ENCODE data around the gene GLT8D2.

The GLT8D2 gene

DNA sequence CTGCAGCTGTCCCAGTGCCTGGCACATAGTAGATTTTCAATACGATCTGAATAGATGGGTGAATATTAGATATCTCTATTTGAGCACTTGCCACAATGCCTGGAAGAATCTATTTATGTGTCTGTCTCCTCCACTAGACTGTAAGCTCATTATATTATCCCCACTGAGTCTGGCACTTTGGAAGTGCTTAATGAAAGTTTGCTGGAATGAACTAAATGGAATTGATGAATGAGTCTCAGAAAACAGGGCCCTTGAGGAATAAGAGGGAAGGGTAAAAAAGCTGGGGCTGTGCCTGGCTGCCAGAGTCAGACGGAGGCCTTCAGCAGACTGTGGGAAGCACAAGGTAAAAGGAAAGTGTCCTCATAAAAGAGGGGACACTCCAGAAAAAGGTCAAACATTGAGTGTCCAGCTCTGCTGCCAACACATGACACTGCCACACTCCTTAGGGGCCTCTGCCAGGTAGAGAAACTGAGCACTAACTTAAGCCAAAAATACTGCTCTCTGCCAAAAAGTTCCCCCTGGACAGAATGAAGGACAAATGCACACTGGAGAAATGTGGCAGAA lies 39.3 kb downstream of the GLT8D2 start:
- TF ChIP-seq CTCF (IDR thresholded peaks at IDR 0.05; ENCODE audit: extremely low read depth, insufficient read depth, missing control alignments), result no peak
- in situ Hi-C loops (cut with MboI; ENCODE audit: low pct_unique_long_range_greater_than_20kb, low sequenced_read_pairs, unreplicated experiment), result no loop called here
- DNase-seq (ENCODE audit: low spot score), result no peak

GRCh38 chr12:104010121-104010520 lies 39.9 kb downstream of the GLT8D2 start:
- DNase-seq (ENCODE audit: low spot score), result no peak
- TF ChIP-seq CTCF (IDR thresholded peaks at IDR 0.05; ENCODE audit: extremely low read depth, insufficient read depth, missing control alignments), result no peak
- in situ Hi-C loops (cut with MboI; ENCODE audit: low pct_unique_long_range_greater_than_20kb, low sequenced_read_pairs, unreplicated experiment), result no loop called here

GRCh38 chr12:104006929-104007328 lies 43.1 kb downstream of the GLT8D2 start:
- in situ Hi-C loops (cut with MboI; ENCODE audit: low pct_unique_long_range_greater_than_20kb, low sequenced_read_pairs, unreplicated experiment), result no loop called here
- TF ChIP-seq CTCF (IDR thresholded peaks at IDR 0.05; ENCODE audit: extremely low read depth, insufficient read depth, missing control alignments), result no peak
- no peak for DNase-seq (ENCODE audit: low spot score)

GRCh38 chr12:104003596-104003995 lies 46.4 kb downstream of the GLT8D2 start:
- in situ Hi-C loops (cut with MboI; ENCODE audit: low pct_unique_long_range_greater_than_20kb, low sequenced_read_pairs, unreplicated experiment), result no loop called here
- no peak for DNase-seq (ENCODE audit: low spot score)
- no peak for TF ChIP-seq CTCF (IDR thresholded peaks at IDR 0.05; ENCODE audit: extremely low read depth, insufficient read depth, missing control alignments)

DNA sequence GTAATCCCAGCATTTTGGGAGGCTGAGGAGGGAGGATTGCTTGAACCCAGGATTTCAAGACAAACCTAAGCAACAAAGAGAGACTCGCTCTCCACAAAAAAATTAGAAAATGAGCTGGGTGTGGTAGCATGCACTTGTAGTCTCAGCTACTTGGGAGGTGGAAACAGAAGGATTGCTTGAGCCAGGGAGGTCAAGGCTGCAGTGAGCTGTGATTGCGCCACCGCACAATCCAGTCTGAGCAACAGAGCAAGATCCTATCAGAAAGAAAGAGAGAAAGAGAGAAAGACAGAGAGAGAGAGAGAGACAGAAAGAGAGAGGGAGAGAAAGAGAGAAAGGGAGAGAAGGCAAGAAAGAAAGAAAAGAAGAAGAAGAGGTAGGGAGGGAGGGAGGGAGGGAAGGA lies 47.3 kb downstream of the GLT8D2 start:
- in situ Hi-C loops (cut with MboI; ENCODE audit: low pct_unique_long_range_greater_than_20kb, low sequenced_read_pairs, unreplicated experiment), result no loop called here
- no peak for TF ChIP-seq CTCF (IDR thresholded peaks at IDR 0.05; ENCODE audit: extremely low read depth, insufficient read depth, missing control alignments)
- no peak for DNase-seq (ENCODE audit: low spot score)

DNA sequence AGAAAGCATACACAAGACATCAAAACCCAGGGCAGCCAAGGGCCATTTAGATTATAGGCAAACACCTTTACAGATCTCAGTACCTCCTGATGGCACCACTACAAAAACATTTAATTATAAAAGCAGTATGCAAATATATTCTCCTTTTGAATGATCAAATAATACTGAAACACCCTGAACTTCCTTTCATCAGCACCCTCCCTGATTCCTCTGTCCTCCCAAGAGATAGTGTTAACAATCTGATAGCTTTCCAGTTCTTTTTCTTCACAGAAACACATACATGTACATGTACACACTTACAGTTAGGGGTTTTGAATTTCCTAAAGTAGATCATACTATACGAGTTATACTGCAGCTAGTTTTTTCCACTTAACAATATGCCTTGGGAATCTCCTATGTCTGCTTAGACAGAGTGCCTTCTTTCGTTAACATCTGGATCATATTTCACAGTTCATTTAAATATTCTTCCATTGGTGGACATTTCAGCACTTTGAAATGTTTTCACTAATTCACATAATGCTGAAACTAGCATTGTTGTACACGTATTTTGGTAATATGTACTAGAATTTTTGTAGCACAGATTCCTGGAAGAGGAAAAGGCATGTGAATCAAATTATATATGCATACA lies 49.1 kb downstream of the GLT8D2 start:
- no peak for TF ChIP-seq CTCF (IDR thresholded peaks at IDR 0.05; ENCODE audit: extremely low read depth, insufficient read depth, missing control alignments)
- in situ Hi-C loops (cut with MboI; ENCODE audit: low pct_unique_long_range_greater_than_20kb, low sequenced_read_pairs, unreplicated experiment), result no loop called here
- no peak for DNase-seq (ENCODE audit: low spot score)

Data from GM13977 (cell line).